HG03378 (cell line): ENCODE data around the gene PRKCZ.
"Not testable (repeated sequence)": the region's sequence is repeated elsewhere in the genome, so short reads cannot be mapped to it uniquely, and the experiment has no call there.

Experiments used
- ATAC-seq: cut with Tn5 transposase; IDR thresholded peaks from one replicate; pipeline ENCODE4 v1.9.1; 2021; ENCODE audit warnings: mild to moderate bottlenecking, moderate library complexity; ENCODE audit not compliant: unreplicated experiment

The PRKCZ gene

GRCh38 chr1:2110738-2111673, 60.8 kb downstream of the PRKCZ start:
- ATAC-seq, result no peak

GRCh38 chr1:2111674-2112035, 61.4 kb downstream of the PRKCZ start:
- no peak for ATAC-seq

GRCh38 chr1:2112280-2112701, 62.1 kb downstream of the PRKCZ start:
- no peak for ATAC-seq

GRCh38 chr1:2113620-2114135, 63.5 kb downstream of the PRKCZ start:
- ATAC-seq, result no peak

GRCh38 chr1:2114635-2115007, 64.4 kb downstream of the PRKCZ start:
- not testable (repeated sequence) for ATAC-seq

- no peak for ATAC-seq
Measured at GRCh38 chr1:2115008-2115641, 64.9 kb downstream of the PRKCZ start.

- ATAC-seq, result no peak
Measured at GRCh38 chr1:2115702-2116341, 65.6 kb downstream of the PRKCZ start.

GRCh38 chr1:2119886-2120285, 69.7 kb downstream of the PRKCZ start:
- no peak for ATAC-seq

GRCh38 chr1:2121101-2121691, 71.0 kb downstream of the PRKCZ start:
- ATAC-seq, result no peak

GRCh38 chr1:2121794-2122193, 71.6 kb downstream of the PRKCZ start:
- not testable (repeated sequence) for ATAC-seq

GRCh38 chr1:2124446-2125198, 74.4 kb downstream of the PRKCZ start:
- ATAC-seq, result no peak

- no peak for ATAC-seq
Measured at GRCh38 chr1:2125350-2126211, 75.4 kb downstream of the PRKCZ start.

GRCh38 chr1:2126331-2127186, 76.3 kb downstream of the PRKCZ start:
- no peak for ATAC-seq

- ATAC-seq, result no peak
Measured at GRCh38 chr1:2127187-2128145, 77.3 kb downstream of the PRKCZ start.

- no peak for ATAC-seq
Measured at GRCh38 chr1:2128189-2128901, 78.1 kb downstream of the PRKCZ start.

GRCh38 chr1:2129256-2129943, 79.2 kb downstream of the PRKCZ start:
- ATAC-seq, result no peak
